Esophagus squamous epithelium (tissue), 4 donors: ENCODE measurements around the gene RPS4Y2.

Experiments used
- CTCF ChIP-seq, 6 experiments: fragments of 450-650 bp in 4 of 6; fragments of 200-600 bp in 2 of 6; sonication (generic) in 2 of 6; IDR thresholded peaks; one replicate each; pipeline ENCODE4 v1.5.1; 2016 to 2019; ENCODE audit warnings: antibody characterized with exemption in 6 of 6, mild to moderate bottlenecking in 4 of 6, moderate library complexity in 4 of 6
- POLR2A ChIP-seq, 4 donors: fragments of 450-650 bp; IDR thresholded peaks; one replicate each; pipeline ENCODE4 v1.6.1; 2017; ENCODE audit warnings: antibody characterized with exemption in 4 of 4, mild to moderate bottlenecking in 4 of 4, moderate library complexity in 3 of 4

- TF ChIP-seq CTCF (IDR thresholded peaks at IDR 0.05) (no peak), POLR2A (IDR thresholded peaks at IDR 0.05) (no peak)
These were observed 57.6 kb downstream of the RPS4Y2 start for GRCh38 chrY:20813459-20813858.
